PFSK-1 (cell line): ENCODE data around the gene CEP78.

Experiments used
- REST ChIP-seq, 2 experiments: IDR thresholded peaks; 2 replicates each; pipeline versions ENCODE4 v1.6.1 to v1.8.0; 2011 to 2012; ENCODE audit warnings: low read depth in 2 of 2, low read length in 2 of 2, control low read depth in 1 of 2, inconsistent platforms in 1 of 2, mild to moderate bottlenecking in 1 of 2, moderate library complexity in 1 of 2; ENCODE audit not compliant: insufficient read depth in 1 of 2
- TAF1 ChIP-seq: IDR thresholded peaks from 2 replicates; pipeline ENCODE4 v1.6.1; 2012; ENCODE audit warnings: low read length, control low read depth, borderline replicate concordance; ENCODE audit not compliant: insufficient read depth

- TF ChIP-seq REST (IDR thresholded peaks at IDR 0.05; ENCODE audit: insufficient read depth in 1 of 2, low read depth in 2 of 2, low read length in 2 of 2) (no peak), TAF1 (no peak)
These were observed 73.2 kb downstream of the CEP78 start for GRCh38 chr9:78309066-78309465.
